Prostate gland (tissue), 2 donors: Measurements from ENCODE around the gene RAB40C. TPM values are rescaled to one million over a fixed set of nuclear protein-coding genes. Genes with fewer than 3 reads are reported as not detected.

Source experiments
- DNase-seq: peaks from one replicate; pipeline ENCODE4 v3.0.0-alpha.2; 2019; ENCODE audit warnings: low spot score
- H3K27ac ChIP-seq, 2 donors: fragments of 200-600 bp; sonication (generic); 2 replicates each; pipeline ENCODE4 v1.5.1; 2017 to 2019
- H3K27me3 ChIP-seq: fragments of 200-600 bp; sonication (generic); replicated peaks from 2 replicates; pipeline ENCODE4 v1.5.1; 2019; ENCODE audit not compliant: insufficient read depth
- H3K36me3 ChIP-seq, 2 donors: fragments of 200-600 bp; sonication (generic); 1 replicate in 1 of 2; 2 replicates in 1 of 2; pipeline versions ENCODE4 v1.5.1 to v1.8.1; 2017 to 2019
- H3K4me1 ChIP-seq: fragments of 200-600 bp; sonication (generic); replicated peaks from 2 replicates; pipeline ENCODE4 v1.5.1; 2019
- H3K4me3 ChIP-seq, 2 donors: fragments of 200-600 bp; sonication (generic); 2 replicates each; pipeline ENCODE4 v1.5.1; 2017 to 2019
- H3K9me3 ChIP-seq: fragments of 200-600 bp; sonication (generic); 2 replicates; pipeline ENCODE4 v1.5.1; 2017
- CTCF ChIP-seq, 4 experiments: fragments of 200-600 bp in 2 of 4; fragments of 450-650 bp in 2 of 4; sonication (generic) in 2 of 4; IDR thresholded peaks; 1 replicate in 3 of 4; 2 replicates in 1 of 4; pipeline ENCODE4 v1.5.1; 2016 to 2019; ENCODE audit warnings: antibody characterized with exemption in 4 of 4, mild to moderate bottlenecking in 2 of 4, moderate library complexity in 2 of 4
- POLR2A ChIP-seq: fragments of 450-650 bp; IDR thresholded peaks from one replicate; pipeline ENCODE4 v1.6.1; 2016; ENCODE audit warnings: antibody characterized with exemption, mild to moderate bottlenecking
- POLR2AphosphoS5 ChIP-seq: sonication (generic); formaldehyde crosslinking; IDR thresholded peaks from one replicate; pipeline ENCODE4 v1.6.1; 2017; ENCODE audit warnings: antibody characterized with exemption
- WGBS: methylation state at CpG from one replicate; pipeline ENCODE4 v1.1.5; 2018; 5-methylcytosine and 5-hydroxymethylcytosine counted together
- intact Hi-C: fragments of 100-400 bp; cut with DNase I; formaldehyde crosslinking; loops from one replicate; pipeline ENCODE4 v1.14.2; 2022
- total RNA-seq, 2 donors: library from RNA; depleted of rRNA; stranded (reverse); fragments of >200 nt; gene quantifications; one replicate each; pipeline ENCODE4 v1.1.0, GENCODE V29; 2016

The RAB40C gene
- total RNA-seq, 2 donors from 2014 or later = 41.8 to 68.0 TPM

GRCh38 chr16:576823-577201 is 13.1 kb upstream of the RAB40C start:
- Histone ChIP-seq H3K36me3 (peaks cover 8 to 10% of the 10 kb centered on the region in 2 donors), H3K4me1 (no peaks in the 10 kb centered on the region), H3K9me3 (no peaks in the 10 kb centered on the region), H3K27ac (no peak overlapping the region), H3K27me3 (no peaks in the 10 kb centered on the region), H3K4me3 (no peak overlapping the region)
- TF ChIP-seq CTCF (IDR thresholded peaks at IDR 0.05) (no peak), POLR2AphosphoS5 (no peak)
- intact Hi-C loops = no loop called here
- WGBS = 74% methylated on average over 8 of the region's 8 CpGs
- DNase-seq = no peak

- H3K27ac ChIP-seq = no peak overlapping the region
- no peak for TF ChIP-seq POLR2AphosphoS5
- TF ChIP-seq POLR2A = no peak
- no peak for TF ChIP-seq CTCF (IDR thresholded peaks at IDR 0.05)
- H3K4me3 ChIP-seq = no peak overlapping the region
- DNase-seq = no peak
- H3K36me3 ChIP-seq = peaks cover 8 to 10% of the 10 kb centered on the region in 2 donors
- no peaks in the 10 kb centered on the region for H3K9me3 ChIP-seq
- 88% methylated on average over 8 of the region's 13 CpGs for WGBS
- intact Hi-C loops = no loop called here
- H3K4me1 ChIP-seq = no peaks in the 10 kb centered on the region
- H3K27me3 ChIP-seq = no peaks in the 10 kb centered on the region
Observed at GRCh38 chr16:577796-578195, 12.1 kb upstream of the RAB40C start.

- DNase-seq = no peak
- no peak for TF ChIP-seq CTCF (IDR thresholded peaks at IDR 0.05)
- TF ChIP-seq POLR2A = no peak
- no peak for TF ChIP-seq POLR2AphosphoS5
- no peak overlapping the region for H3K27ac ChIP-seq
- no peaks in the 10 kb centered on the region for H3K9me3 ChIP-seq
- peaks cover 8 to 10% of the 10 kb centered on the region in 2 donors for H3K36me3 ChIP-seq
- H3K4me1 ChIP-seq = no peaks in the 10 kb centered on the region
- no peak overlapping the region for H3K4me3 ChIP-seq
- H3K27me3 ChIP-seq = no peaks in the 10 kb centered on the region
- WGBS = 80% methylated on average over 15 of the region's 24 CpGs
- intact Hi-C loops = no loop called here
Observed at GRCh38 chr16:578232-578869, 11.5 kb upstream of the RAB40C start.

DNA sequence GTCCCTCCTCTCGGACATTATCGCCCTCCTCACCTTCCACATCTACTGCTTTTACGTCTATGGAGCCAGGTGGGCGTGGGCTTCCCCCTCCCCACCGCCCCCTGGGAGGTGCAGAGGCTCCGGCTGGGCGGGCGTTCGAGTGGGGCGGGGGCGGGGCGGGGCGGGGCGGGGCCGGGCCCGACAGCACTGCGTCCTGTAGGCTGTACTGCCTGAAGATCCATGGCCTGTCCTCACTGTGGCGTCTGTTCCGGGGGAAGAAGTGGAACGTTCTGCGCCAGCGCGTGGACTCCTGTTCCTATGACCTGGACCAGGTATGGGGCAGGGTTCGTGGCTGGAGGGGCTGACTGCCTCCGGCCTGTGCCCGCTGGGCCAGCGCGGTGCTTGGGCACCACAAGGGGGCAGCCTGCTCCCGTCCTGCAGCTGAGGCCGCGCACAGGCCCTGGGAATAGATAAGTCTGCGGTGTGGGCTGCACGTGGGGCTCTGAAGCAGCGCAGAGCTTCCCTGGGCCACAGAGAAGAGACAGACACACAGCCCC is 10.9 kb upstream of the RAB40C start:
- no peaks in the 10 kb centered on the region for H3K4me1 ChIP-seq
- DNase-seq = peak; percentile 74
- H3K27me3 ChIP-seq = no peaks in the 10 kb centered on the region
- H3K9me3 ChIP-seq = no peaks in the 10 kb centered on the region
- H3K27ac ChIP-seq = no peak overlapping the region
- TF ChIP-seq POLR2A (no peak), POLR2AphosphoS5 (peak; percentile 55), CTCF (IDR thresholded peaks at IDR 0.05) (peak; percentile 23 to 94 (median 86))
- peaks cover 8 to 10% of the 10 kb centered on the region in 2 donors for H3K36me3 ChIP-seq
- intact Hi-C loops = no loop called here
- WGBS = 28% methylated on average over 23 of the region's 34 CpGs
- no peak overlapping the region for H3K4me3 ChIP-seq
